GM18499 (cell line): ENCODE results near the gene QARS1.

Experiments used
- ATAC-seq: cut with Tn5 transposase; IDR thresholded peaks from one replicate; pipeline ENCODE4 v1.9.1; 2021; ENCODE audit warnings: moderate number of reproducible peaks; ENCODE audit not compliant: insufficient read depth, unreplicated experiment

Gene QARS1

DNA sequence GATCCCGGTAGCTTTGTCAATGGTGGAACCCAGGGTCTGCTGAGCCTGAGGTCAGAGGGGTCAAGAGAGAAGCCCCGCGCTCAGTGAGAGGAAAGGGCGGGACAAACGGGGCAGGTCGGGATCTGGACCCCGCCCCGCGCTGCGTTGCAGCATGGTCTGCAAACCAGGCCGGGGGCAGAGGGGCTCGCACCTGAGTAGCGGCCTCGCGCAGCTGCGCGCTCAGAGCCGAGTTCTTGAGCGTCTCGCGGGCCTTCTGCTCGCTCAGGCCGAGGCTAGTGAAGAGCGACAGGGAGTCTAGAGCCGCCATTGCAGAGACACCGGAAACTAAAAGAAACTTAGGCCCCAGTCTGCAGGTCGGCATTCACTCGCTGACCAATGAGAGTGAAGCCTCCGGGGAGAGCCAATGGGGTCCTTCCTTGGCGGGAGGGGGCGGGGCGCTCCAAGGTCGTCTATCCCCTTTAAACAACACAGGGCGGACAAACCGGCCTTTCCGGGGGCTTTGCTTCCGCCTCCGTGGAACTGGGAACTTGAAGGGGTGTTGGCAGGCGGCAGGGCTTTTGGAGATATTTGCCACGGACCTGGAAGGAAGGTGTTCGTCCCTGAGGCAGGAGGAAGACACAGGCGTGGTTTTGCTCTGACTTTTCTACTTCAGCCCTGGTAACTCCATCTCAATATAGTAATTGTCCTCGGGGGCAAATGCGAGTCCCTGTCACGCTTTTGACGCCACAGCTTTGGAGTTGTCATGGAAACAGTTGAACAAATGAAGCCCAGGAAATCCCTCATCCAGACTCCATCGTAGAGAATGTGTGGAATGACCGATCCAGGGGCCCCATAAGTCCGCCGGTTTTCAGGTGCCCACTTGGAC lies at the start of gene QARS1:
QARS1 (minus strand) TSS at position 331 of the 865 bp plus-strand sequence; CDS start at position 307, 24 bp downstream.
- peak; percentile 64 for ATAC-seq

DNA sequence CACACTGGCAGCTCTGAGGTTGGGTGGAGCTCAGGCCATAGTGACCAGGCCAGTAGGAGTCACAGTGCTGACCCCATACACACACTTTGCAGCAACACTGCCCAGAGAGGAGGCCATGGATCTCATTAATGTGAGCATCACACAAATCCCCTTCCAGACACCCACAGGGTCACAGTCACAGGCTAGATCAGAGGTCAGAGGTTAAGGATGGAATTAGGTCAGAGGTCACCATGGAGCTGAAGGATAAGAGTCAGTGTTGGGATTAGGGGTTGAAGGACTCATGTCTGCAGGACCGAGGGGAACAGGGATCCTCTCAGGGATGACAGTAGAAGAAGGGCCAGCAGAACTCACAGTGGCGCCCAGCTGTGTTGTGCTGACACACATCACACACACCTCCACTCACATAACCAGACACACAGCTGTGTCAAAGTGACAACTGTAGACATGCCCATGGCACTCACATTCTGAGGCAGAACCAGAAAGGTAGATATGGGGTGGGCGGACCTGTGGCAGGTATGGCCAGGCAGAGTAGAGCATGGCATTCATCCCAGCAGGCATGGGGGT lies 48.9 kb upstream of the QARS1 start:
- ATAC-seq = no peak

DNA sequence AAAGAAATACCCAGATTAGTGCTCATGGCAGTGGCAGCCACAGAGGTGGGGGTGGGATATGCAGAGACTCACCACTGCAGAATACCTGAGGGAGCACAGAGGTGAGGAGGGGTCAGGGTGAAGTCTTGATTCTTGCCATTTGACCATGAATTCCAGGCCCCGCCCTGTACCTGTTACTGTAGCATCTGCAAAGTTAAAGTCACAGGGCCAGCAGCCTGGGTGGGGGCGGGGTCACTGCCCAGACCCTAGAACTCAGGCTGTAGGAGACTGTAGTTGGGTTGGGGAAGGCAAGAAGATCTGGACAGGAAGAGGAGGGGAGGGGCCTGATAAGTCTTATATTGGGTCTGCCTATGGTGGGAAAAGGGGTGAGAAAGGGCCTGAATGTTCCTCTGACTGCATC lies 47.1 kb upstream of the QARS1 start:
- no peak for ATAC-seq

DNA sequence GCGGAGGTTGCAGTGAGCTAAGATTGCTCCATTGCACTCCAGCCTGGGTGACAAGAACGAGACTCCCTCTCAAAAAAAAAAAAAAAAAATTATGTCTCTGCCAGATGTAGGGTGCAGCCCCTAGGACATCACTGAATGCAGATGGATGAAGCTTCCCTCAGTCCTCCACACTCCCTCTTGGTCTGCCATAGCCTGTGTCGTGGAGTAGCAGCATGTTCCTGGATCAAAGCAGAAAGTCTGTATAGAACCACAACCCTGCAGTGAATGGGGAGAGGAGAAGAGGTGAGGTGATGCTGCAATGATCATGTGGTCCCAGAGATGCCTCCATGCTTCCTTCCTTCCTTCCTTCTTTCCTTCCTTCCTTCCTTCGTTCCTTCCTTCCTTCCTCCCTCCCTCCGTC lies 43.6 kb upstream of the QARS1 start:
- ATAC-seq = no peak

DNA sequence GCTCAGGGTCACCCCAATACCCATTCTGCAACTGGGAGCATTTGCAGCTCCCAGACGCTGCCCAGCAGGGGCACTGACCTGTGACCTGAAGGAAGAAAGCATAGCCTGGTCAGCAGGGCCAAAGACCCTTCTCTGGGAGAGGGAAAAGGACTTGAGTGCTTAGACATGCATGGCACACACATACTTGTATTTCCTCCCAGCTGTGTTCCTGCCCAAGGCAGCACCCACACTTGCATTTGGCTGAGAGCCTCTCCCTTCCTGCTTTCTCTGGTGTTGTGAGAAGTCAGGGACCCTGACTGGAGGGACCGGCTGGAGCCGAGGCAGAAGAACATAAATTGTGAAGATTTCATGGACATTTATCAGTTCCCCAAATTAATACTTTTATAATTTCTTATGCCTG lies 35.5 kb upstream of the QARS1 start:
- ATAC-seq = no peak

DNA sequence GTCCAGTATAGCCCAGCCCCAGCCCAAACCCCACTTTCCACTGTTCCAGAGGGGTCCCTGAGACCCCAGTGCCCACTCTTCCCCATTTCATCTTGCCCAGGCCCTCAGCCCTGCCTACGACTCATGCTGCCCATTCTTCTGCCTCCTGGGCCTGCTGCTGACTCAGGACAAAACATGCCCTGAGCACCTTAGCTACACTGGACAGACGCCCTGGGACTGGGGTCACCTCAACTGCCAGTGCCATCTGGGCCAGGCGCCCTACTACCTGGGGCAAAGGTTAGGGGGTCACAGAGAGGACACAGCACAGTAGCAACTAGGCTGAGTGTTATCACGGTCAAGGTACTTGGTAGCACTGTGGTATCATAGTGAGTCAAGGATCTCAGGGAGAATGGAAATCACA lies 30.9 kb upstream of the QARS1 start:
- no peak for ATAC-seq

DNA sequence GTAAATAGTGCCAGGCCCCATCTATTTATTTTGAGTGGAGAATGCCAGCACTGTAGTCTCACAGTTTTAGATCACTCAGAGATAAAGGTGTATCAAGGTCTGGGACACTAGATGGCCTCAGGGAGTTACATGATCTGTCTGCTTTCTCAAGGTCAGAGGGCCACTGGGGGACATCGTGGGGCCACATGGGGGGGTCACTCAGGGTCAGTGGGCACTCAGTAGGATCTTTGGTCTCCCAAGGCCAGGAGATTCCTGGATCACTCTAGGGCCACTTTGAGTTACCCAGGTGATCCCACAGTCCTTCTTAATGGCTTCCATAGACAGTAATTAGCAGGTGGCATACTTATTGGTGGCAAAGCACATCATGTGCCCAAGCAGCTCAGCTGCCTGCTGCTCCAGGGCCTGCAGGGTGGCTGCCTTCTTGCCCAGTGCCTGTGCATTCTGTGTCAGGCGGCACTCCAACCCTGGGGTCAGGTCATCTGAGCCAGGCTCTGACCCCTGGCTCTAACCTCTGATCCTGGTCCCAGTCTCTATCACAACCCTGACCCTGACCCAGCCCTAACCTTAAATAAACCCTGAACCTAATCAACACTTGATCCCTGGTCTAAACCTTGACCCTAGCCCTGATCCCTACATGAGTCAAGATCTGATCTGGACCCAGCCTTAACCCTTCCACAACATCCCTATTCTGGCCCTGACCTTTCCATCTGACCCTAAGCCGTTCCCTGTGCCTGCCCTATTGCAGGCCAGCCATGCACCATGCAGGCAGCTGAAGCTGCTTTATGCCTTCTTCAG lies 30.1 kb upstream of the QARS1 start:
- ATAC-seq = no peak

DNA sequence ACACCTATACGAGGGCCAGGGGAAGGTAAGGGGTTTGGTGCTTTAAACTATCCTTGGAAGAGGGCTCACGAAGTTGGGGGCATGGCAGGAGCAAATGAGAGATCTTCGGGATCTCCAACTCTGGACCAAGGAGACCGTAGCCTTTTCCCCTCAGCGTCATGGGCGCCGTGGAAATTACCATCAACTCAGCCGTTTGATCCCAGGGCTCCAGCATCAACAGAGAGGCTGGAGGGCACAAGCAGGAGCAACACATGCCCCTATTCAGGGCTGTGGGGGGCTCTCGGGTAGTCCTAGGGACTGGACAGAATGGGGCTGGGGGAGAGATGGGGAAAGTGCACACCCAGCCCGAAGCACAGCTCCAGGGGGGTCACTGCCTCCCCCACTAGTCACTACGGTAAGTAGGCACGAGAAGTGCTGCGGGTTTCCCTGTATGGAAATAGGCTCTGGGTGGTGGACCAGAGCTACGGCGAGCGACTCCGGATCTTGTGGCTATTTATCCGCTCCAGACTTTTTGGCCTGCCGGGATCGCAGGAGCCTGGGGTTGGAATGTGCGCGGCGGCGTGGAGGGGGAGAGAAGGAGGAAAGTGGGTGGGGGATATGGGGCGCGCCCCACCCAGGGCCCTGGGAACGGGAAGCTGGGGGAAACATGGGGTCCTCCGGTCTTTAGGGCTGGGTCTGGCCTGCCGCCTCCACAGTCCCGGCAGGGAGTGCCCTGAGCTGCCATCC lies 28.8 kb upstream of the QARS1 start:
- ATAC-seq = no peak

DNA sequence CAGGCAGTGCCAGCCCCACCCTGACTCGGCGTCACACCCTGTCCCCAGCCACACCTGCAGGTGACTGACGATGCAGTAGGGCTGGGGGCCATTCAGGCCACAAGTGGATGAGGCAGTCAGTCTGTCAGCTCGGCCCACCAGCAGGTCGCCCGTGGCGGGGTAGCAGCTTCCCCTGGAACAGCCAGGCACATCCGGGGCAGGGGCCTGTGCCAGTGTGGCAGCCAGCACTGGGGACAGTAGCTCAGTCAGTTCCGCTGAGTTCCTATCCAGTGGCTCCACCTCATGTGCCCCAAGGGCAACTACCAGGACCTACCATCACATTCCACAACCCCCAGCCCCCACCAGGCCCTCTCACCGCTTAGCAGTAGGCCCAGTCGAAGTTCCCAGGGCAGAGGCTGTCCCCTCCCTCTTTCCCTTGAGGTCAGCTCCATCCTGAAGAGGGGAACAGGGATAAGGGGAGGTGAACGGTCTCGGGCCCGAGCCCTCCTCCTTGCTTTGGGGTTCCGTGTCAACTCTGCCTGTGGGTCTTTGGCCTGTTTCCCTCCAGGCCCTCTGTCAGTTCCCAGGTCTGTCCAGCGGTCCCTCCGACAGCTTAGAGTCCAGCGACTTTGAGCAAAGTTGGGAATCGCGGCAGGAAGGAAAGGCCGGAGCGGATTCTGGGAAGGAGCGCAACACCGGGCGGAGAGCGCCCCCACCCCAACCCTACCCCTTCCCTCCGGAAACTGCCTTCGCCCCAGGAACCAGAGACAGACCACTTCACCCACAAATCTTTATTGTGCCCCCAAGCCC lies 28.1 kb upstream of the QARS1 start, which contains the start of gene LAMB2:
LAMB2 (minus strand) TSS at position 614 of the 789 bp plus-strand sequence; CDS start at position 431, 183 bp downstream.
- ATAC-seq = no peak

DNA sequence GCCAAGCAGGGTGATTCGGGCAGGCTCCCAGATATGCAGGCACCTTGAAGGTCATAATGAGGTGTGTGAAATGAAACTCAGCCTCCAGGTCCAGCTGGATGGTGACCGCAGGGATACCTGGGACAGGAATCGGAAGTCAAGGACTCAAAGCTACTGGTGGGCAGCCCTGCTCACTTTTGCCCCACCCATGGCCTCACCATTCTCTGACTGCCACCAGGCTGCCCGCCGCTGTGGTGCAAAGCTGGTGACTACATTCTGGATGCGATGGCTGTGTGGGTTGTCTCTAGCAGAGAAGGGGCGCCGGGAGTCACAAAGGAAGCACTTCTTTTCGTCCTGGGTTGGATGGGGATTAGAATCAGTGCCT lies 27.5 kb upstream of the QARS1 start:
- no peak for ATAC-seq

DNA sequence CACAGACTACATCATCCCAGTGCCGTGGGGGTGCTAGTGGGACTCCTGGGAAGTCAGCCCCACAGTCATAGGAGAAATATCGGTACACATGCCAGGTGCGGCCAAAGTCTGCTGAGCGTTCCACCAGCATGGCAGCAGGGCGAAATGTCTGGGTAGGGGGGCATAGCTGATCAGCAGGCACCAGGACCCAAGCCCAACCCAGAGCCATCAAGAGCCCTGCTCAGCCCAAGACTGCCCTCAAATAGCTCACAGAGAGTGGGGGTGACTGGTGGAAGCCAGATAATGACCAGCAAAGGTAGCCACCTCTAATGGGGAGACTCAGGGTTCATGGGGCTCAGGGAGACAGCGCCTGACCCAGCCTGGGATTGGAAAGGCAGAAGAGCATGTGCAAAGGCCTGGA lies 27.0 kb upstream of the QARS1 start:
- ATAC-seq = no peak

DNA sequence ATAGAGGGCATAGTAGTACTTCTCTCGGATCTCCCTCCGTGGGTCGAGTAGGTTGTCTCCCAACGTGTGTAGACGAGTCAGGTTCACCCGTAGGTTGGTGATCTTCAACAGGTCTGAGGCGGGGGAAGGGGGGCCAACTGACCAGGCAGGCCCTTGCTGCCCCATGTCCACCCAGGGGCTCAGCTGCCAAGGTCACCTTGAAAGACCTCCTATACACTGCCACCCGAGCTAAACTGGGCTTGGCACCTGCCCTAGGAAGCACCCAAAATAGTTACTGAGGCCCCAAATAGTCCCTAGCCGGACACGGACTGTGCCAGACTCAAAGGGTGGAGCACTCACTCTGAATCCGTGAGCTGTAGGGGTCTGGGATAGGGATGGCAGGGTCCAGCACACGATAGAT lies 26.5 kb upstream of the QARS1 start:
- ATAC-seq = no peak

DNA sequence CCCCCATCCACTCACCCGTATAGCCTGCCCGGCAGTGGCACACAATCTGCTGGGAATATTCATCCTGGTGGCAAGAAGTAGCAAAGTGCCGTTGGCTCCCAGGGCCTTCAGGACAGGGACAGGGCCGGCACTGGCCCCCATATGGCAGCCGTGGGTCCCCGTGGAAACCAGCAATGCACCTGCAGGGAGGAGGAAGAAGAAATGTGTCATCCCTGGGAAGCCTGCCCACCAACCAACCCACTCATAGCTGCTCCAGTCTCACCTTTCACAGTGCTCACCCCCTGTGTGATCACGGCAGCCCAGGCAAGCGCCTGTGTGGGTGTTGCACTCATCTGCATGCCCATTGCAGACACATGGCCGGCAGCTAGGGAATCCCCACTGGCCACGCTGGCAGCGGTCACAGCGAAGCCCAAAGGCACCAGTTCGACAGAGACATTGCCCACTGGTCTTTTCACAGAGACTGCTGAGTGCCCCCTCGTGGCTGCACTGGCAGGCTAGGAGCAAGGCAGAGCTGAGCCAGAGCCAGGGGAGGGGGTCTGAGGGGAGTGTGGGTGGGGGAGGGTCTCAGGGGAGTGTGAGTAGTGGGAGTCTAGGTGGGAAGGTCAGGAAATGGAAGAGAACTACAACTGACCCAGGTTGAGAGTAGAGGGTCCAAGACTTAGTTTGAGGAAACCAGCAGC lies 20.6 kb upstream of the QARS1 start:
- no peak for ATAC-seq

DNA sequence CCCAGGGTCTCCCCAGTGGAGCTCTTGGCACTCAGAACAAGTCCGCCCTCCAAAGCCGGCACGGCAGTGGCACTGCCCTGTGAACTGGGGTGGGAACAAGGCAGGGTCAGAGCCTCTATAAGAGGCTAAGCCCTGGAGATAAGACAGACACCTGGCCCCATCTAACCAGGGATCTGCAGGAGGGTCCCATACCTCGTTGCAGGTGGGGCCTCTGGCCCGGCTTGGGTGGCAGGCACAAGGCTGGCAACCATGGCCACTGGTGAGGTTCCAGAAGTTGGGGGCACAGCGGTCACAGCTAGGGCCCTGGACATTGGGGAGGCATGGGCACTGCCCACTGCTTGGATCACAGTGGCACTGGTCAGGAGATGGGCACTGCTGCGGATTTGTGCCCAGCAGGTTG lies 19.6 kb upstream of the QARS1 start:
- ATAC-seq = no peak

DNA sequence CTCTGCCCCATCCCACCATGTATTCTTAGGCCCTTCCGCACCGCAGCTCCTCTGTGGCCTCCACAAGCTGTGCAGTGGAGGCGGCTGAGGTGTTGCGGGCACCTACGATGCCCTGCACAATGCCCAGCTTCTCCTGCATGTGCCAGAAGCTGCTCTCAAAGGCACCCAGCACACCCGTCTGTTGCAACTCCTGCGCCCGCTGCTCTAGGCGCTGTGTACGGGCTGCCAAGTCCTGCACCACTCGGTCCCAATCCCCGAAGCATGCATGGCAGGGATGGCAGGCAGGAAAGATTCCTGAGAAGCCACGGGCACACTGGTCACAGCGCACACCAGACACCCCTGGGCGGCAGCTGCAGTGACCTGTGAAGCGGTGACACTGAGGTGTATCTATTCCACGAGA lies 19.1 kb upstream of the QARS1 start:
- no peak for ATAC-seq

DNA sequence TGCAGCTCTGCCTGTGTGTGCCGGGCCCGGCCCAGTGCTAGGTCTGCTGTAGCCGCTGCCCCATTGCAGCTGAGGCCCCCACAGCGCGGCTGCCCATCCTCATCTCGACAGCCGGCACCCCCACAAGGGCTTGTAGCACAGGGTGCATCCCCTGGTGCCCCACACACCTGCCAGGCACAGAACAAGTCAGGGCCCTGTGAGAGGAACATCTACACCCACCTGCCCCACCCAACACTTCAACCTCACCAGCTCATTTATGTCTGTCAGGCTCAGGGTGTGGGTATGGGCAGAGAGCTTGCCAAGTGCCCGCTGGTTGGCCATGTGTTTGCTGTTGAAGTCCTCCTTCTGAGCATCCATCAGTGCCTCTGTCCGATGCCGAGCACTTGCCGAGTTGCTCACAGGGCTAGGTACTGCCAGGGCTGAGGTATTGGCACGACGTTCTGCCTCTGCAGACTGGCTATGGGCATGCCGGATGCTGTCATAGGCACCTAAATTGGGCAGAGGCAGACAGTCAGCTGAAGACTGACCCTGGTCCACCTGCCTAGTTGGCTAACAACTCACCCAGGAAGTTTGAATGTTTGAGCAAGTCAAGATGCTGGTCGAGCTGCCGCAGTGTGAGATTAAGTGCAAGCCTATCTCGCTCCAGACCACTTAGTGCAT lies 18.5 kb upstream of the QARS1 start:
- no peak for ATAC-seq

DNA sequence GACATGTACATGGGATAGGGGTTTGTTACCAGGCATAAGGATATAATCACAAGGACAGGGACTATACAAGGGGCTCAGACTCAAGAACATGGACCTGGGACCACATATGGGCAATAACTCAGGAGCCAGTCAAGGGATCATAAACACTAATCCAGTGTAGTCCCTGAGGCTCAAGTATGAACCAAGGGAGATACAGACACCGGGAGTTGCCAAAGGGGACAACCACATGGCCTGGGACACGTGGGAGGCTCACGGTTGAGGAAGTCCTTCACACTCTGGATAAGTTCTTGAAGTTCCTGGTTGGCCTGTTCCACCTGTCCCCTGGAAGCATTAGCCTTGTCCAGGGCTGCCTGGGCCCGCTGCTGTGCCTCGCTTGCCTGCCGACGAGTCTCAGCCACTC lies 17.9 kb upstream of the QARS1 start:
- ATAC-seq = no peak

DNA sequence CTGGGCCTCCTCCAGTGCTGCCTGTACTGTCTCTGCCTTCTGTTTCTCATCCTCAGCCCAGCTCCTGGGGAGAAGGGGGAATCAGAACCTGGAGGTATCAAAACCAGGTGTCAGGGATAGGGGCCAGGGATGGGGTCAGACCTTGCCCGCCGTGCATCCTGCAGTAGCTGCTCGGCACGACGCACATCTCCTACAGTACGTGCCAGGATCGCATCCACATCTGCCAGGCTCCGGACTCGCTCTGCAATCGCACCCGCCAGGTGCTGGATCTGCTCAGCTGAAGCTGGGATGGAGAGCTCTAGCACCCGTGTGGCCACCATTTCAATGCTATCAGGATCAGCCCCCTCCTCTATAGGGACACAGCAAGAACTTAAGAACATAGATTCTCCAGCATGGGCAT lies 17.5 kb upstream of the QARS1 start:
- no peak for ATAC-seq
